ENCODE data around the gene HIPK1. TPM values are rescaled to one million over a fixed set of nuclear protein-coding genes. Genes with fewer than 3 reads are reported as not detected.
A peak's percentile ranks its signal among the peaks of the same experiment; 100 is the strongest.

HIPK1 gene
- total RNA-seq, 1 experiment from 2014 or later: 52.2 TPM

GRCh38 chr1:113881661-113882060, 47.5 kb upstream of the HIPK1 start:
- ChIA-PET CTCF (no interaction called here), POLR2A (no interaction called here)
- H3K27ac Mint-ChIP-seq: 0 out of 2 replicates have a peak overlapping the region, but pooled peaks have one; percentile 31
- peaks cover 8% of the 10 kb centered on the region for H3K4me1 Mint-ChIP-seq
- H3K9me3 Mint-ChIP-seq: no peaks in the 10 kb centered on the region
- DNase-seq (ENCODE audit: low spot score) (no peak), ATAC-seq (no peak)
- H3K4me3 Mint-ChIP-seq: no peak overlapping the region
- TF ChIP-seq ETV6 (CRISPR knock-in tag; IDR thresholded peaks at IDR 0.05) (no peak), ZNF317 (CRISPR knock-in tag; IDR thresholded peaks at IDR 0.05; ENCODE audit: borderline replicate concordance, low read depth) (no peak), NFE2L1 (CRISPR knock-in tag; IDR thresholded peaks at IDR 0.05) (no peak), EMX1 (CRISPR knock-in tag; IDR thresholded peaks at IDR 0.05) (no peak), GABPB1 (CRISPR knock-in tag; IDR thresholded peaks at IDR 0.05) (no peak), TP53 (CRISPR knock-in tag; IDR thresholded peaks at IDR 0.05) (no peak), ESRRA (CRISPR knock-in tag; IDR thresholded peaks at IDR 0.05; ENCODE audit: borderline replicate concordance) (no peak), TEAD1 (CRISPR knock-in tag; IDR thresholded peaks at IDR 0.05) (no peak), ZNF532 (CRISPR knock-in tag; IDR thresholded peaks at IDR 0.05; ENCODE audit: borderline replicate concordance) (no peak), CREM (CRISPR knock-in tag; IDR thresholded peaks at IDR 0.05) (no peak), IRF2 (CRISPR knock-in tag; IDR thresholded peaks at IDR 0.05; ENCODE audit: borderline replicate concordance, low read depth) (no peak)
- no peaks in the 10 kb centered on the region; the same call in 1 of the 2 replicates for H3K27me3 Mint-ChIP-seq (ENCODE audit: low read depth)
- H3K36me3 Mint-ChIP-seq: no peaks in the 10 kb centered on the region

- no peak for ATAC-seq
- POLR2A ChIA-PET: no interaction called here
- no peak for TF ChIP-seq ATF6 (CRISPR knock-in tag; IDR thresholded peaks at IDR 0.05)
- no peak for TF ChIP-seq ESRRA (CRISPR knock-in tag; IDR thresholded peaks at IDR 0.05; ENCODE audit: borderline replicate concordance)
- TF ChIP-seq MXD4 (CRISPR knock-in tag; IDR thresholded peaks at IDR 0.05; ENCODE audit: borderline replicate concordance): no peak
- no peak for TF ChIP-seq MLX (CRISPR knock-in tag; IDR thresholded peaks at IDR 0.05)
- TF ChIP-seq CTCF (IDR thresholded peaks at IDR 0.05): no peak
- no peak for DNase-seq (ENCODE audit: low spot score)
- H3K9me3 Mint-ChIP-seq: no peaks in the 10 kb centered on the region
- H3K27me3 Mint-ChIP-seq (ENCODE audit: low read depth): peaks cover 4% of the 10 kb centered on the region
- H3K27ac Mint-ChIP-seq: no peak overlapping the region
- H3K4me3 Mint-ChIP-seq: no peak overlapping the region
- CTCF ChIA-PET: no interaction called here
- no peaks in the 10 kb centered on the region for H3K4me1 Mint-ChIP-seq
- no peaks in the 10 kb centered on the region for H3K36me3 Mint-ChIP-seq
Measured at GRCh38 chr1:113886417-113887401, 42.4 kb upstream of the HIPK1 start.

All from WTC11 (cell line).